Panc1 (cell line): ENCODE results near the gene ZNF644. TPM values are rescaled to one million over a fixed set of nuclear protein-coding genes. Genes with fewer than 3 reads are reported as not detected.

Experiments used
- ATAC-seq: fragments of 200-7000 bp; cut with Tn5 transposase; 2 replicates; pipeline ENCODE4 v1.9.1; 2020; ENCODE audit warnings: mild to moderate bottlenecking, moderate library complexity
- BruUV-seq: library from RNA; stranded (reverse); fragments of 400-500 nt; replicated peaks from 2 replicates; lab custom pipeline; 2021; lab: Mats Ljungman, UMichigan
- CTCF ChIA-PET: fragments of 300-600 bp; sonication (Branson Sonifier 250); formaldehyde crosslinking; loops from one replicate; lab custom pipeline; 2022; ENCODE audit warnings: antibody characterized with exemption; lab: Charles Lee
- POLR2A ChIA-PET: fragments of 300-600 bp; sonication (Branson Sonifier 250); formaldehyde crosslinking; loops from one replicate; lab custom pipeline; 2022; ENCODE audit warnings: antibody characterized with exemption; lab: Charles Lee
- DNase-seq: peaks from one replicate; pipeline ENCODE4 v3.0.0-alpha.2; 2010; ENCODE audit warnings: low read depth, low spot score
- H3K27ac ChIP-seq: 2 replicates; pipeline ENCODE4 v1.5.1; 2011; ENCODE audit warnings: mild to moderate bottlenecking, low read length, inconsistent platforms
- H3K27me3 ChIP-seq: fragments of 200-500 bp; sonication (Bioruptor generic); 2 replicates; pipeline ENCODE4 v1.6.0; 2014; ENCODE audit warnings: low read length, inconsistent platforms; ENCODE audit not compliant: control insufficient read depth, insufficient read depth
- H3K36me3 ChIP-seq: fragments of 200-500 bp; sonication (Bioruptor generic); 2 replicates; pipeline ENCODE4 v1.5.1; 2014; ENCODE audit warnings: inconsistent platforms, mild to moderate bottlenecking, low read length, moderate library complexity; ENCODE audit not compliant: control insufficient read depth, insufficient read depth
- H3K4me1 ChIP-seq: 2 replicates; pipeline ENCODE4 v1.5.1; 2011; ENCODE audit warnings: inconsistent platforms, mild to moderate bottlenecking, low read length, moderate library complexity; ENCODE audit not compliant: control insufficient read depth, insufficient read depth
- H3K4me3 ChIP-seq, 2 experiments: 2 replicates each; pipeline ENCODE4 v1.5.1; 2011 to 2012; ENCODE audit warnings: low read depth in 2 of 2, low read length in 2 of 2, mild to moderate bottlenecking in 2 of 2, inconsistent platforms in 1 of 2, moderate library complexity in 1 of 2
- H3K9me3 ChIP-seq: fragments of 200-500 bp; sonication (Bioruptor generic); 2 replicates; pipeline ENCODE4 v1.5.1; 2014; ENCODE audit warnings: low read depth, mild to moderate bottlenecking, inconsistent platforms, low read length, moderate library complexity; ENCODE audit not compliant: control insufficient read depth, insufficient read depth
- POLR2AphosphoS5 ChIP-seq: IDR thresholded peaks from 2 replicates; pipeline ENCODE4 v1.6.1; 2012; ENCODE audit warnings: mild to moderate bottlenecking, low read depth, low read length, moderate library complexity
- SIN3A ChIP-seq: IDR thresholded peaks from 2 replicates; pipeline ENCODE4 v1.6.1; 2012; ENCODE audit warnings: low read depth, mild to moderate bottlenecking, low read length, moderate library complexity, borderline replicate concordance; ENCODE audit not compliant: insufficient read depth
- TCF7L2 ChIP-seq: IDR thresholded peaks from 2 replicates; pipeline ENCODE4 v1.6.1; 2011; ENCODE audit warnings: mild to moderate bottlenecking, low read depth, low read length, inconsistent platforms
- in situ Hi-C: cut with HindIII; loops from 2 replicates; pipeline ENCODE4 v1.10.0; 2016; ENCODE audit warnings: low sequenced_read_pairs, low pct_unique_long_range_greater_than_20kb
- intact Hi-C: fragments of 100-400 bp; cut with micrococcal nuclease; formaldehyde crosslinking; loops from one replicate; pipeline ENCODE4 v1.10.0; 2022; ENCODE audit not compliant: unreplicated experiment
- total RNA-seq: library from RNA; stranded (reverse); gene quantifications from one replicate; pipeline ENCODE4 v1.2.1, GENCODE V29; 2021; ENCODE audit not compliant: unreplicated experiment
- TF ChIP-seq, protein P1 (sequence below): fragments of 450-650 bp; IDR thresholded peaks from 2 replicates; pipeline ENCODE4 v1.5.1; 2017; ENCODE audit warnings: mild to moderate bottlenecking
- TF ChIP-seq, protein P2 (sequence below), 2 experiments: IDR thresholded peaks; 2 replicates each; pipeline ENCODE4 v1.6.1; 2011 to 2012; ENCODE audit warnings: low read depth in 2 of 2, control low read depth in 1 of 2, low read length in 1 of 2, mild to moderate bottlenecking in 1 of 2, moderate library complexity in 1 of 2; ENCODE audit not compliant: insufficient read depth in 1 of 2

The ZNF644 gene
- total RNA-seq, 1 experiment from 2014 or later, result 74.2 TPM

DNA sequence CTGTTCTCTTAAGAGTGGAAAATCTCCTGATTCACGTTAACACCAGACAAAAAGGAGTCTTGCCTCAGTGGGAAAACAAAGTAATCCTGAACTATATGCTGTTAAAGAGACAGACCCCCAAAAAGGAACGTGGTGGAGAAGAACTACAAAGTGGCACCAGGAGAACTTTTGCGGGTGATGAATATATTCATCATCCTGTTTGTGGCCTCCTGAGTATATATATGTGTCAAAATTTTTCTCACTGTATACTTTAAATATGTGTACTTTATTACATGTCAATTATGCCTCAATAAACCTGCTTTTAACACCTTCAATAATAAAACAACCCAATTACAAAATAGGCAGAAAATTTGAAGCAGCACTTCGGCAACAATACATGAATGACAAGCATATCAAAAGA lies 31.1 kb downstream of the ZNF644 start:
- POLR2A ChIA-PET, result no interaction called here
- Histone ChIP-seq H3K36me3 (no peaks in the 10 kb centered on the region), H3K27ac (no peak overlapping the region), H3K4me3 (no peak overlapping the region), H3K27me3 (no peaks in the 10 kb centered on the region), H3K9me3 (peaks cover 11% of the 10 kb centered on the region; the same call in 1 of the 2 replicates), H3K4me1 (no peaks in the 10 kb centered on the region)
- CTCF ChIA-PET, result no interaction called here
- DNase-seq (no peak), ATAC-seq (no peak)
- in situ Hi-C loops, result no loop called here
- TF ChIP-seq SIN3A (no peak), POLR2AphosphoS5 (no peak), TCF7L2 (no peak)
- TF ChIP-seq, protein P1, sequence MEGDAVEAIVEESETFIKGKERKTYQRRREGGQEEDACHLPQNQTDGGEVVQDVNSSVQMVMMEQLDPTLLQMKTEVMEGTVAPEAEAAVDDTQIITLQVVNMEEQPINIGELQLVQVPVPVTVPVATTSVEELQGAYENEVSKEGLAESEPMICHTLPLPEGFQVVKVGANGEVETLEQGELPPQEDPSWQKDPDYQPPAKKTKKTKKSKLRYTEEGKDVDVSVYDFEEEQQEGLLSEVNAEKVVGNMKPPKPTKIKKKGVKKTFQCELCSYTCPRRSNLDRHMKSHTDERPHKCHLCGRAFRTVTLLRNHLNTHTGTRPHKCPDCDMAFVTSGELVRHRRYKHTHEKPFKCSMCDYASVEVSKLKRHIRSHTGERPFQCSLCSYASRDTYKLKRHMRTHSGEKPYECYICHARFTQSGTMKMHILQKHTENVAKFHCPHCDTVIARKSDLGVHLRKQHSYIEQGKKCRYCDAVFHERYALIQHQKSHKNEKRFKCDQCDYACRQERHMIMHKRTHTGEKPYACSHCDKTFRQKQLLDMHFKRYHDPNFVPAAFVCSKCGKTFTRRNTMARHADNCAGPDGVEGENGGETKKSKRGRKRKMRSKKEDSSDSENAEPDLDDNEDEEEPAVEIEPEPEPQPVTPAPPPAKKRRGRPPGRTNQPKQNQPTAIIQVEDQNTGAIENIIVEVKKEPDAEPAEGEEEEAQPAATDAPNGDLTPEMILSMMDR, result no peak
- TF ChIP-seq, protein P2, sequence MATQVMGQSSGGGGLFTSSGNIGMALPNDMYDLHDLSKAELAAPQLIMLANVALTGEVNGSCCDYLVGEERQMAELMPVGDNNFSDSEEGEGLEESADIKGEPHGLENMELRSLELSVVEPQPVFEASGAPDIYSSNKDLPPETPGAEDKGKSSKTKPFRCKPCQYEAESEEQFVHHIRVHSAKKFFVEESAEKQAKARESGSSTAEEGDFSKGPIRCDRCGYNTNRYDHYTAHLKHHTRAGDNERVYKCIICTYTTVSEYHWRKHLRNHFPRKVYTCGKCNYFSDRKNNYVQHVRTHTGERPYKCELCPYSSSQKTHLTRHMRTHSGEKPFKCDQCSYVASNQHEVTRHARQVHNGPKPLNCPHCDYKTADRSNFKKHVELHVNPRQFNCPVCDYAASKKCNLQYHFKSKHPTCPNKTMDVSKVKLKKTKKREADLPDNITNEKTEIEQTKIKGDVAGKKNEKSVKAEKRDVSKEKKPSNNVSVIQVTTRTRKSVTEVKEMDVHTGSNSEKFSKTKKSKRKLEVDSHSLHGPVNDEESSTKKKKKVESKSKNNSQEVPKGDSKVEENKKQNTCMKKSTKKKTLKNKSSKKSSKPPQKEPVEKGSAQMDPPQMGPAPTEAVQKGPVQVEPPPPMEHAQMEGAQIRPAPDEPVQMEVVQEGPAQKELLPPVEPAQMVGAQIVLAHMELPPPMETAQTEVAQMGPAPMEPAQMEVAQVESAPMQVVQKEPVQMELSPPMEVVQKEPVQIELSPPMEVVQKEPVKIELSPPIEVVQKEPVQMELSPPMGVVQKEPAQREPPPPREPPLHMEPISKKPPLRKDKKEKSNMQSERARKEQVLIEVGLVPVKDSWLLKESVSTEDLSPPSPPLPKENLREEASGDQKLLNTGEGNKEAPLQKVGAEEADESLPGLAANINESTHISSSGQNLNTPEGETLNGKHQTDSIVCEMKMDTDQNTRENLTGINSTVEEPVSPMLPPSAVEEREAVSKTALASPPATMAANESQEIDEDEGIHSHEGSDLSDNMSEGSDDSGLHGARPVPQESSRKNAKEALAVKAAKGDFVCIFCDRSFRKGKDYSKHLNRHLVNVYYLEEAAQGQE (IDR thresholded peaks at IDR 0.05; ENCODE audit: insufficient read depth in 1 of 2, low read depth in 2 of 2, low read length in 1 of 2), result no peak
- intact Hi-C loops, result no loop called here
- no TSS peak for BruUV-seq

DNA sequence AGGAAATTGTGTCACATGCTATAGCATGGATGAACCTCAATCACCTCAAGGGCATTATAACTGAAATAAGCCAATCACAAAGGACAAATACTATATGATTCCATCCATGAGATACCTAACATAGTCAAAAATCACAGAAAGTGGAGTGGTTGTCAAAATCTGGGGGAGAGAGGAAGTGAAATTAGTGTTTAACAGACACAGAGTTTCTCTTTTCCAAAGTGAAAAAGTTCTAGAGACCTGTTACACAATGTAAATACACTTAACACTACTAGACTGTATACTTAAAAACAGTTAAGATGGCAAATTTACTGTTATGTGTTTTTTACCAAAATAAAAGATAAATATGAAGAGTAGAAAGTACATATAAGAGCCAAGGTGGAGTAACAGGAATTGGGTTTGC lies 31.8 kb downstream of the ZNF644 start:
- BruUV-seq, result no TSS peak
- POLR2A ChIA-PET, result no interaction called here
- Histone ChIP-seq H3K27ac (no peak overlapping the region), H3K4me1 (no peaks in the 10 kb centered on the region), H3K36me3 (no peaks in the 10 kb centered on the region), H3K4me3 (no peak overlapping the region), H3K9me3 (peaks cover 11% of the 10 kb centered on the region; the same call in 1 of the 2 replicates), H3K27me3 (no peaks in the 10 kb centered on the region)
- in situ Hi-C loops, result no loop called here
- ATAC-seq (no peak), DNase-seq (no peak)
- CTCF ChIA-PET, result no interaction called here
- intact Hi-C loops, result no loop called here
- TF ChIP-seq SIN3A (no peak), POLR2AphosphoS5 (no peak), TCF7L2 (no peak)
- TF ChIP-seq, protein P2 (IDR thresholded peaks at IDR 0.05; ENCODE audit: insufficient read depth in 1 of 2, low read depth in 2 of 2, low read length in 1 of 2), result no peak
- TF ChIP-seq, protein P1, result no peak
